CD1c-positive myeloid dendritic cell (primary cell): ENCODE results near the gene METRNL.
"Not testable (repeated sequence)": the region's sequence is repeated elsewhere in the genome, so short reads cannot be mapped to it uniquely, and the experiment has no call there.

ENCODE experiments used
- DNase-seq: peaks from one replicate; pipeline ENCODE4 v3.0.0-alpha.2; 2016; ENCODE audit errors: extremely low spot score

The METRNL gene

DNA sequence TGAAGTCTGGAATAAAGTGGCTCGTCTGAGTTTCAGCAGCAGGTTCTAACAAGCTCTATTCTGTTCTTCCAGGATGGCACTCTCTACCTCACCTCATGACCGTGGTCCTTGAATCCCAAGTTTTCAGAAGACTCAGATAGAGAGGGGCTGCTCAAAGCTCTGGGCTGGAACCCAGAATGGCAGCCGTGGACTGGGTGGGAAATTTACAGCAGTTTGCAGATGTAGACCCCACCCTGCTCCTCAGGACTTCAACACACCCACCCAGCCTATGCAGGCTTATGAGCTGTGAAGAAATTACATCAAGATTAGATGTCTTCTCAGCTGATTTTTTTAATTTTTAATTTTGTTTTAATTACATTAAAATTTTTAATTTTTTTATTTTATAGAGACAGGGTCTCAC is 59.4 kb downstream of the METRNL start:
- no peak for DNase-seq

DNA sequence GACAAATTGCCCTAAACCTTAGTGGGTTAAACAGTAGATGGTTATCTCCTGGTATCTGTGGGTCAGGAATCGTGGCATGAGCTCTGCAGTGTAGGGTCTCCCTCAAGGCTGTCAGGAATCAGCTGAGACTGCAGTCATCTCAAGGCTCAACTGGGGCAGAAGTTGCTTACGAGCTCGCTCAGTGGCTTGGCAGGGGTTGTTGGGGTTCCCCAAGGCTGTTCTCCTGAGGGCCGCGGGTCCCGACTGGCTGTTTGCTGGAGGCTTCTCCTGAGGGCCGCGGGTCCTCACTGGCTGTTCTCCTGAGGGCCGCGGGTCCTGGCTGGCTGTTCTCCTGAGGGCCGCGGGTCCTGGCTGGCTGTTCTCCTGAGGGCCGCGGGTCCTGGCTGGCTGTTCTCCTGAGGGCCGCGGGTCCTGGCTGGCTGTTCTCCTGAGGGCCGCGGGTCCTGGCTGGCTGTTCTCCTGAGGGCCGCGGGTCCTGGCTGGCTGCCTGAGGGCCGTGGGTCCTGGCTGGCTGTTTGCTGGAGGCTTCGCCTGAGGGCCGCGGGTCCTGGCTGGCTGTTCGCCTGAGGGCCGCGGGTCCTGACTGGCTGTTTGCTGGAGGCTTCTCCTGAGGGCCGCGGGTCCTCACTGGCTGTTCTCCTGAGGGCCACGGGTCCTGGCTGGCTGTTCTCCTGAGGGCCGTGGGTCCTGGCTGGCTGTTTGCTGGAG is 60.3 kb downstream of the METRNL start:
- not testable (repeated sequence) for DNase-seq

DNA sequence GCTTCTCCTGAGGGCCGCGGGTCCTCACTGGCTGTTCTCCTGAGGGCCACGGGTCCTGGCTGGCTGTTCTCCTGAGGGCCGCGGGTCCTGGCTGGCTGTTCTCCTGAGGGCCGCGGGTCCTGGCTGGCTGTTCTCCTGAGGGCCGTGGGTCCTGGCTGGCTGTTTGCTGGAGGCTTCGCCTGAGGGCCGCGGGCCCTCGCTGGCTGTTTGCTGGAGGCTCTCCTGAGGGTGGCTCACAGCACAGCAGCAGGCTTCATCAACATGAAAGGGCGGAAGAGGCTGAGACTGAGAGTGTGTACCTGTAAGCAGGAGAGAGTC is 60.8 kb downstream of the METRNL start:
- DNase-seq = not testable (repeated sequence)

DNA sequence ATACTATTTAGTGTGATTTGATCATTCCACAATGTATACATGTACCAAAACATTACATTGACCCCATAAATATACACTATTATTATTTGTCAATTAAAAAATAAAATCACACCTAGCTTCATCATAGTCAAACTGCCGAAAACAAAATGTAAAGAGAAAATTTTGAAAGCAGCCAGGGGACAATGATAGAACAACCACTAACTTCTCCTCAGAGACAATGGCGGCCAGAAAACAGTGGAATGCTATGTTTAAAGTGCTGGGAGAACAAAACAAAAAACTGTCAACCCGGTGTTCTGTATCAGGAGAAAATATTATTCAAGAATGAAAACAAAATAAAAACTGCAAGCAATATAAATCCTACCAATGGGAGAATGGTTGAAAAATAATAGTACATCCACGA is 63.2 kb downstream of the METRNL start:
- DNase-seq = no peak

DNA sequence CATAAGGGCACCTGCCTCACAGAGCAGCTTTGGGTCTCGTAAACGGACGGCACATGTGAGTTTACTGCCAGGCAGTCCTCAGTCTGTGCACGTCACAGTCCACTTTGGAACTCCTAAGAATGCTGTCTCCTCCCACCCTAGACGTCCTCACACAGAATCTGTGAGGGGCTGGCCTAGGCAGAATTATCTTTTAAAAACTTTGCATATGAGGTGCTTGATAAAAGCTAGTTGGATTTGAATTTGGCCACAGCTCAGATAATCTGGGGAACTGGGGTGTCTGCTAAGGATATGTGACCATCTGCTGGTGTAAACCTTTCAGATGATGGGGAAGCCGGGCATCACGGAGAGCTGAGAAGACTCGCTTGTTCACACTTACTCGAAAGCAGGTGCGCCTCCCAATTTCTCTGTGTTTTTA is 64.4 kb downstream of the METRNL start:
- DNase-seq = no peak
